ENCODE data around the gene RTTN.

- TF ChIP-seq EZH2 (IDR thresholded peaks at IDR 0.05; ENCODE audit: low read length), result no peak
- TF ChIP-seq CTCF (optimal IDR thresholded peaks at IDR 0.05 in 1 of 3, IDR thresholded peaks at IDR 0.05 in 1 of 3, conservative IDR thresholded peaks at IDR 0.05 in 1 of 3; ENCODE audit: extremely low read depth in 1 of 3, insufficient read depth in 2 of 3, low read length in 3 of 3), result no peak
Observed at GRCh38 chr18:70139138-70139537, 66.3 kb downstream of the RTTN start.

Data from keratinocyte (primary cell).